OCI-LY3 (cell line): ENCODE measurements around the gene SMC1A.

Experiments used
- EZH2phosphoT487 ChIP-seq: fragments of 200-600 bp; shearing (Covaris generic); IDR thresholded peaks from 2 replicates; pipeline ENCODE4 v1.6.1; 2018; ENCODE audit warnings: antibody characterized with exemption, mixed run types, low read depth
- TF ChIP-seq, protein P1 (sequence below): fragments of 200-600, 300-600 bp; sonication (generic); IDR thresholded peaks from 2 replicates; pipeline ENCODE4 v1.5.1; 2014; ENCODE audit warnings: antibody characterized with exemption, low read length, low read depth

- TF ChIP-seq, protein P1, sequence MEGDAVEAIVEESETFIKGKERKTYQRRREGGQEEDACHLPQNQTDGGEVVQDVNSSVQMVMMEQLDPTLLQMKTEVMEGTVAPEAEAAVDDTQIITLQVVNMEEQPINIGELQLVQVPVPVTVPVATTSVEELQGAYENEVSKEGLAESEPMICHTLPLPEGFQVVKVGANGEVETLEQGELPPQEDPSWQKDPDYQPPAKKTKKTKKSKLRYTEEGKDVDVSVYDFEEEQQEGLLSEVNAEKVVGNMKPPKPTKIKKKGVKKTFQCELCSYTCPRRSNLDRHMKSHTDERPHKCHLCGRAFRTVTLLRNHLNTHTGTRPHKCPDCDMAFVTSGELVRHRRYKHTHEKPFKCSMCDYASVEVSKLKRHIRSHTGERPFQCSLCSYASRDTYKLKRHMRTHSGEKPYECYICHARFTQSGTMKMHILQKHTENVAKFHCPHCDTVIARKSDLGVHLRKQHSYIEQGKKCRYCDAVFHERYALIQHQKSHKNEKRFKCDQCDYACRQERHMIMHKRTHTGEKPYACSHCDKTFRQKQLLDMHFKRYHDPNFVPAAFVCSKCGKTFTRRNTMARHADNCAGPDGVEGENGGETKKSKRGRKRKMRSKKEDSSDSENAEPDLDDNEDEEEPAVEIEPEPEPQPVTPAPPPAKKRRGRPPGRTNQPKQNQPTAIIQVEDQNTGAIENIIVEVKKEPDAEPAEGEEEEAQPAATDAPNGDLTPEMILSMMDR = peak; percentile 36
- TF ChIP-seq EZH2phosphoT487 = no peak
Measured at GRCh38 chrX:53458082-53458481, 35.6 kb upstream of the SMC1A start.
